WERI-Rb-1 (cell line): ENCODE data around the gene FRMD4B.

Experiments
- DNase-seq: peaks from one replicate; pipeline ENCODE4 v3.0.0-alpha.2; 2020
- H3K27ac ChIP-seq: fragments of 250-450 bp; sonication (Bioruptor Pico); 2 replicates; pipeline ENCODE4 v1.5.1; 2020; ENCODE audit warnings: mild to moderate bottlenecking, moderate library complexity
- H3K27me3 ChIP-seq: fragments of 250-450 bp; sonication (Bioruptor Pico); 2 replicates; pipeline ENCODE4 v1.5.1; 2021; ENCODE audit warnings: mild to moderate bottlenecking, low read depth, moderate library complexity; ENCODE audit not compliant: insufficient read depth, severe bottlenecking
- H3K36me3 ChIP-seq: fragments of 250-450 bp; sonication (Bioruptor Pico); 2 replicates; pipeline ENCODE4 v1.5.1; 2020; ENCODE audit warnings: mild to moderate bottlenecking, moderate library complexity
- H3K4me3 ChIP-seq: 2 replicates; pipeline ENCODE4 v1.5.1; 2011; ENCODE audit warnings: low read depth, mild to moderate bottlenecking, control low read depth, low read length
- H3K9me3 ChIP-seq: fragments of 250-450 bp; sonication (Bioruptor Pico); 2 replicates; pipeline ENCODE4 v1.5.1; 2021; ENCODE audit warnings: mild to moderate bottlenecking, moderate library complexity; ENCODE audit not compliant: severe bottlenecking
- CTCF ChIP-seq: IDR thresholded peaks from 2 replicates; pipeline ENCODE4 v1.5.1; 2011; ENCODE audit warnings: low read depth, mild to moderate bottlenecking, control low read depth, inconsistent platforms, low read length

The FRMD4B gene

GRCh38 chr3:69426291-69426966 is 40.5 kb upstream of the FRMD4B start:
- H3K27ac ChIP-seq, result peak overlapping the region; percentile 77
- no peaks in the 10 kb centered on the region for H3K36me3 ChIP-seq
- H3K4me3 ChIP-seq, result peak overlapping the region; percentile 30
- no peaks in the 10 kb centered on the region for H3K9me3 ChIP-seq
- TF ChIP-seq CTCF, result no peak
- H3K27me3 ChIP-seq, result no peaks in the 10 kb centered on the region
- DNase-seq, result peak; percentile 33

GRCh38 chr3:69425249-69425648 is 39.4 kb upstream of the FRMD4B start:
- no peaks in the 10 kb centered on the region for H3K9me3 ChIP-seq
- H3K36me3 ChIP-seq, result no peaks in the 10 kb centered on the region
- H3K4me3 ChIP-seq, result no peak overlapping the region
- no peaks in the 10 kb centered on the region for H3K27me3 ChIP-seq
- no peak overlapping the region for H3K27ac ChIP-seq
- peak; percentile 52 for DNase-seq
- TF ChIP-seq CTCF, result peak; percentile 70

- H3K36me3 ChIP-seq, result no peaks in the 10 kb centered on the region
- H3K27me3 ChIP-seq, result no peaks in the 10 kb centered on the region
- DNase-seq, result no peak
- no peak overlapping the region for H3K27ac ChIP-seq
- TF ChIP-seq CTCF, result no peak
- no peaks in the 10 kb centered on the region for H3K9me3 ChIP-seq
- H3K4me3 ChIP-seq, result no peak overlapping the region
Measured at GRCh38 chr3:69423463-69424155, 37.7 kb upstream of the FRMD4B start.

- no peaks in the 10 kb centered on the region for H3K9me3 ChIP-seq
- TF ChIP-seq CTCF, result no peak
- no peaks in the 10 kb centered on the region for H3K36me3 ChIP-seq
- no peak overlapping the region for H3K27ac ChIP-seq
- no peak for DNase-seq
- H3K27me3 ChIP-seq, result no peaks in the 10 kb centered on the region
- H3K4me3 ChIP-seq, result no peak overlapping the region
Measured at GRCh38 chr3:69422751-69423150, 36.9 kb upstream of the FRMD4B start.

- Histone ChIP-seq H3K4me3 (no peak overlapping the region), H3K36me3 (no peaks in the 10 kb centered on the region), H3K27me3 (no peaks in the 10 kb centered on the region), H3K27ac (no peak overlapping the region), H3K9me3 (no peaks in the 10 kb centered on the region)
- no peak for TF ChIP-seq CTCF
- DNase-seq, result no peak
Measured at GRCh38 chr3:69420781-69421520, 35.1 kb upstream of the FRMD4B start.
